Nucleus accumbens (tissue), 56 donors: Measurements from ENCODE around the gene C1QTNF9.
"Not testable (repeated sequence)": the region's sequence is repeated elsewhere in the genome, so short reads cannot be mapped to it uniquely, and the experiment has no call there.

Experiments used
- DNase-seq, 56 donors: peaks; one replicate each; lab custom pipeline; 2025; lab: John Stamatoyannopoulos, UW

C1QTNF9 gene

GRCh38 chr13:24319641-24320040, 10.3 kb downstream of the C1QTNF9 start:
- not testable (repeated sequence) for DNase-seq

- DNase-seq: not testable (repeated sequence)
These were observed 12.0 kb downstream of the C1QTNF9 start for GRCh38 chr13:24321416-24321815.

DNA sequence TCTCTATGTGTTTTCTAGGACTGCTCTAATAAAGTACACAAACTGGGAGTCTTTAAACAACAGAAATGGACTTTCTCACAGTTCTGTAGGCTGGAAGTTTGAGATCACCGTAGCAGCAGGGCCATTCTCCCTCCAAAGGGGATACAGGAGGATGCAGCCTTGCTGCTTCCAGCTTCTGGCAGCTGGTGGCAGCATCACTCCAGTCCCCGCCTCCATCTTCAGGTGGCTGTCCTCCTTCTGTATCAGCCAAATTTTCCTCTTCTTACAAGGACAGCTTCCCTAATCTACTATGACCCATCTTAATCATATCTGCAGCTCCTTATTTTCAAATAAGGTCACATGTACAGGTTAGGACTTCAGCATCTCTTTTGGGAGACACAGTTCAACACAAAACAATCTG, 13.1 kb downstream of the C1QTNF9 start:
- DNase-seq: not testable (repeated sequence)

DNA sequence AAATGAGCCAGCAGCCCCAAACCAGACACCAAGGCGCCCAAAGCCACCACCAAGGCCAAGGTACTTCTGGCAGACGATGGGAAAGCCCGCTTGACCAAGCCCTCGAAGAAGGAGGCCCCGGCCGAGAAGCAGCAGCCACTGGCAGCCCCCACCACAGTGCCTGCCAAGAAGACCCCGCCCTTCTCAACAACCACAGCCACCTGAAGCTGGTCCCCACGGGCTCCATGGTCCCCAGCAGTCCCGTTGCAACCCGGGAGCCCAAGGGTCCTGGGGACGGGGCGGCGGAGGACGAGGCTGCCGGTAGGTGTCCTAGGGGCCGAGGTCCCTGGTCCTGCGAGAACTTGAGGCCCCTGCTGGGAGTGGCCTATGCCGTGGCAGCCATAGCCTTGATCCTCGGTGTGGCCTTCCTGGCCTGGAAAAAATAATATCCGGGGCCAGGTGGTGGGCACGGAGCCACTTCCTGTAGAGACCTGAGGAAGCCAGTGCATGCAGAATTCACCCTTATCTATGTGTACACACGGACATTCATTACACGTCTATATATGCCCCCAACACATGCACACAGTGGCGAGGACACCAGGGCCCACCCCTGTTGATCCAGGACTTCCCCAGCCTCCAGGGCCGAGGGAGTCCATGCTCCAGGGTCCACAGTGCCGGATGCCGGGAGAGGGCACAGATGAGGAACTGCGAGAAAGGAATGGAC, 13.8 kb downstream of the C1QTNF9 start:
- no peak for DNase-seq

DNA sequence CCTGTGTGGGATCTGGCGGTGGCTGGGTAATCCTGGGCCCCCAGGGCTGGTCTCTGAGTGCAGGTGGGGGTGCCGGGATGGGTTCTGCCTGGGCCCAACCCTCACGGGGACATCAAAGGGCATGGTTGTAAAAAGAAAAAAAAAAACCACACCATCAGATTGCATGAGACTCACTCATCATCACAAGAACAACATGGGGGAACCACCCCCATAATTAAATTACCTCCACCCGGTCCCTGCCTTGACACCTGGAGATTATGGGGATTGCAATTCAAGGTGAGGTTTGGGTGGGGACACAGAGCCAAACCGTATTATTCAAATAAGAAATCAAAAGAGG, 14.3 kb downstream of the C1QTNF9 start:
- no peak for DNase-seq

DNA sequence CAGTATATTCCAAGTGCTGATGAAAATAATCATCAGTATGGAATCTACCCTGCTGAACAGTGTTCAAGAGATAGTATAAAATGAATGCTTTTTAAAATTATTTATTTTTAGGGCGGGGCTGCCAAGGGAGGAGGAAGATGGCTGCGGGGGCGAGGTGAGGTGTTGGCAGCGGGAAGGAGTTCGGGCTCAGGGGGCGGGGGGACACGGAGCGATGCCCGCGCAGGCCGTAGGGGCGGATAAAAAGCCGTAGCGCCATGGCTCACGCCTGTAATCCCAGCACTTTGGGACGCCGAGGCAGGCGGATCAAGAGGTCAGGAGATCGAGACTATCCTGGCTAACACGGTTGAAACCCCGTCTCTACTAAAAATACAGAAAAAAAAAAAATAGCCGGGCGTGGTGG, 18.2 kb downstream of the C1QTNF9 start:
- not testable (repeated sequence) for DNase-seq

GRCh38 chr13:24328145-24328544, 18.8 kb downstream of the C1QTNF9 start:
- DNase-seq: no peak

- no peak for DNase-seq
These were observed 29.3 kb downstream of the C1QTNF9 start for GRCh38 chr13:24338721-24339120.

GRCh38 chr13:24339937-24340607, 30.7 kb downstream of the C1QTNF9 start:
- DNase-seq: no peak

- no peak for DNase-seq
These were observed 31.2 kb downstream of the C1QTNF9 start for GRCh38 chr13:24340608-24340955.

- no peak for DNase-seq
These were observed 32.1 kb downstream of the C1QTNF9 start for GRCh38 chr13:24341439-24341838.

GRCh38 chr13:24348385-24348784, 39.0 kb downstream of the C1QTNF9 start:
- DNase-seq: no peak

- no peak for DNase-seq
These were observed 39.6 kb downstream of the C1QTNF9 start for GRCh38 chr13:24348797-24349515.

- DNase-seq: not testable (repeated sequence)
These were observed 40.6 kb downstream of the C1QTNF9 start for GRCh38 chr13:24349778-24350664.

GRCh38 chr13:24351423-24351822, 42.0 kb downstream of the C1QTNF9 start:
- DNase-seq: no peak

- no peak for DNase-seq
These were observed 44.4 kb downstream of the C1QTNF9 start for GRCh38 chr13:24353736-24354135.

DNA sequence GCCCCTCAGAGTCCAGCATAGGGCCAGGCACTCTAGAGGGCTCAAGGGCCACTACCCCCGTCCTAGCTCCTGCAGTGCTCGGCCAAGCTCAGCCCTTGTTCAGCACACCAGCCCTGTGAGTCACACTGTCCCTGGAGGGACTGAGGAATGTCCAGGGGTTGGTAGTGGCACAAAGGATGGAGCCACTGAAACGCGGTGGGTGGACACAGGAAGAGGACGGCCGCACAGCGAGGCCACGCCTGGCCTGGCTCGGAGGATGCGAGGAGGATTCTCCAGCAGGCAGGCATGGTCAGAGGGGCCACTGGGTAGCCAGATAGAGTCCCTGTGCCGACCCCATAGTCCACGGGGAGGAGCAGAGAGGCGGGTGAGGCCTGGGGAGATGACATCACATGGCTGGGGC, 45.7 kb downstream of the C1QTNF9 start:
- no peak for DNase-seq

DNA sequence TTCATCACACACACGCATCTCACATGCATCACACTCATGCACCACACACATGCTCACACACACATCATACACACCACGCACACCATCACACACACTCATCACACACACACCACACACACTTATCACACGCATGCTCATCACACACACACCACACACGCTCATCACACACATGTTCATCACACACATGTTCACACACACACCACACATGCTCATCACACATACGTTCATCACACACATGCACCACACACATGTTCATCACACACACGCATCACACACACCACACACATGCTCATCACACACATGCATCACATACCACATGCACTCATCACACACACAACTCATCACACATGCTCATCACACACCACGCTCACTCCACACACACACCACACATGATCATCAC, 46.9 kb downstream of the C1QTNF9 start:
- DNase-seq: no peak

GRCh38 chr13:24356837-24357236, 47.5 kb downstream of the C1QTNF9 start:
- no peak for DNase-seq

- no peak for DNase-seq
These were observed 48.4 kb downstream of the C1QTNF9 start for GRCh38 chr13:24357756-24358155.

- not testable (repeated sequence) for DNase-seq
These were observed 49.5 kb downstream of the C1QTNF9 start for GRCh38 chr13:24358836-24359235.
